Measurements from ENCODE around the gene CAB39L.

Gene CAB39L

GRCh38 chr13:49428041-49428763 is 15.7 kb downstream of the CAB39L start:
- Histone ChIP-seq H3K36me3 (ENCODE audit: insufficient read depth, low read length) (no peaks in the 10 kb centered on the region), H3K4me3 (ENCODE audit: low read length, poor library complexity, severe bottlenecking) (no peak overlapping the region), H3F3A (ENCODE audit: low read depth) (no peaks in the 10 kb centered on the region), H3K9me2 (replicated peaks; ENCODE audit: low read depth, low read length) (no peaks in the 10 kb centered on the region), H2AFZ (ENCODE audit: low read length) (no peak overlapping the region), H3K4me1 (ENCODE audit: insufficient read depth, low read length, poor library complexity, severe bottlenecking) (no peaks in the 10 kb centered on the region), H3K27me3 (ENCODE audit: insufficient read depth, low read length, poor library complexity, severe bottlenecking) (no peaks in the 10 kb centered on the region), H4K20me1 (ENCODE audit: insufficient read depth, low read length, poor library complexity, severe bottlenecking) (no peaks in the 10 kb centered on the region), H3K9ac (ENCODE audit: low read depth, low read length, poor library complexity, severe bottlenecking) (no peak overlapping the region), H3K79me2 (ENCODE audit: insufficient read depth, low read length) (no peaks in the 10 kb centered on the region), H3K4me2 (ENCODE audit: low read depth, low read length, poor library complexity, severe bottlenecking) (no peak overlapping the region), H3K9me3 (ENCODE audit: insufficient read depth, low read depth, low read length) (no peaks in the 10 kb centered on the region)
- TF ChIP-seq EZH2phosphoT487 (IDR thresholded peaks at IDR 0.05; ENCODE audit: borderline replicate concordance) = no peak
- no peak for TF ChIP-seq CTCF (conservative IDR thresholded peaks at IDR 0.05; ENCODE audit: low read length)

GRCh38 chr13:49424011-49424560 is 19.8 kb downstream of the CAB39L start:
- TF ChIP-seq CTCF (conservative IDR thresholded peaks at IDR 0.05; ENCODE audit: low read length) (no peak), EZH2phosphoT487 (IDR thresholded peaks at IDR 0.05; ENCODE audit: borderline replicate concordance) (no peak)
- no peaks in the 10 kb centered on the region for H3F3A ChIP-seq (ENCODE audit: low read depth)
- no peaks in the 10 kb centered on the region for H4K20me1 ChIP-seq (ENCODE audit: insufficient read depth, low read length, poor library complexity, severe bottlenecking)
- no peak overlapping the region for H2AFZ ChIP-seq (ENCODE audit: low read length)
- H3K4me3 ChIP-seq (ENCODE audit: low read length, poor library complexity, severe bottlenecking) = no peak overlapping the region
- H3K4me1 ChIP-seq (ENCODE audit: insufficient read depth, low read length, poor library complexity, severe bottlenecking) = no peaks in the 10 kb centered on the region
- H3K4me2 ChIP-seq (ENCODE audit: low read depth, low read length, poor library complexity, severe bottlenecking) = no peak overlapping the region
- no peaks in the 10 kb centered on the region for H3K9me3 ChIP-seq (ENCODE audit: insufficient read depth, low read depth, low read length)
- no peaks in the 10 kb centered on the region for H3K27me3 ChIP-seq (ENCODE audit: insufficient read depth, low read length, poor library complexity, severe bottlenecking)
- H3K9ac ChIP-seq (ENCODE audit: low read depth, low read length, poor library complexity, severe bottlenecking) = no peak overlapping the region
- H3K79me2 ChIP-seq (ENCODE audit: insufficient read depth, low read length) = no peaks in the 10 kb centered on the region
- H3K9me2 ChIP-seq (replicated peaks; ENCODE audit: low read depth, low read length) = no peaks in the 10 kb centered on the region
- H3K36me3 ChIP-seq (ENCODE audit: insufficient read depth, low read length) = no peaks in the 10 kb centered on the region

- Histone ChIP-seq H3F3A (ENCODE audit: low read depth) (no peaks in the 10 kb centered on the region), H3K4me2 (ENCODE audit: low read depth, low read length, poor library complexity, severe bottlenecking) (no peak overlapping the region), H3K9me3 (ENCODE audit: insufficient read depth, low read depth, low read length) (no peaks in the 10 kb centered on the region), H2AFZ (ENCODE audit: low read length) (no peak overlapping the region), H3K27me3 (ENCODE audit: insufficient read depth, low read length, poor library complexity, severe bottlenecking) (no peaks in the 10 kb centered on the region), H3K4me1 (ENCODE audit: insufficient read depth, low read length, poor library complexity, severe bottlenecking) (no peaks in the 10 kb centered on the region), H3K9ac (ENCODE audit: low read depth, low read length, poor library complexity, severe bottlenecking) (no peak overlapping the region), H3K36me3 (ENCODE audit: insufficient read depth, low read length) (no peaks in the 10 kb centered on the region), H3K4me3 (ENCODE audit: low read length, poor library complexity, severe bottlenecking) (no peak overlapping the region), H3K9me2 (replicated peaks; ENCODE audit: low read depth, low read length) (no peaks in the 10 kb centered on the region), H3K79me2 (ENCODE audit: insufficient read depth, low read length) (no peaks in the 10 kb centered on the region), H4K20me1 (ENCODE audit: insufficient read depth, low read length, poor library complexity, severe bottlenecking) (no peaks in the 10 kb centered on the region)
- peak; percentile 57 for TF ChIP-seq CTCF (conservative IDR thresholded peaks at IDR 0.05; ENCODE audit: low read length)
- TF ChIP-seq EZH2phosphoT487 (IDR thresholded peaks at IDR 0.05; ENCODE audit: borderline replicate concordance) = no peak
Observed at GRCh38 chr13:49421391-49421790, 22.5 kb downstream of the CAB39L start.
